ENCODE results near the gene SORCS2. TPM values are rescaled to one million over a fixed set of nuclear protein-coding genes. Genes with fewer than 3 reads are reported as not detected.

SORCS2 gene
- total and polyA plus RNA-seq, 2 experiments from 2014 or later, result 0.38 to 1.4 TPM

GRCh38 chr4:7533267-7533666 lies 340.9 kb downstream of the SORCS2 start:
- no peak overlapping the region for H3K27ac ChIP-seq
- H3K9me3 ChIP-seq (ENCODE audit: low read depth), result no peaks in the 10 kb centered on the region
- in situ Hi-C loops (cut with MboI), result no loop called here
- WGBS, 2 experiments (ENCODE audit: low coverage in 1 of 2, low lambda C conversion rate in 2 of 2, missing lambda C conversion rate in 2 of 2), result 68 to 73% methylated on average over 8 of the region's 8 CpGs
- no peak overlapping the region for H3K9ac ChIP-seq
- no peaks in the 10 kb centered on the region for H4K20me1 ChIP-seq (ENCODE audit: insufficient read depth)
- no peaks in the 10 kb centered on the region; the same call in 1 of the 2 replicates for H3K27me3 ChIP-seq (replicated peaks; ENCODE audit: insufficient read depth)
- no peaks in the 10 kb centered on the region for H3F3A ChIP-seq (ENCODE audit: insufficient read depth)
- no peak overlapping the region for H3K4me2 ChIP-seq (ENCODE audit: unreplicated experiment)
- H3K4me1 ChIP-seq (ENCODE audit: insufficient read depth), result no peaks in the 10 kb centered on the region
- DNase-seq, result no peak
- no peak for TF ChIP-seq EZH2 (IDR thresholded peaks at IDR 0.05; ENCODE audit: insufficient read depth, poor library complexity, severe bottlenecking)
- TF ChIP-seq EZH2phosphoT487 (IDR thresholded peaks at IDR 0.05; ENCODE audit: insufficient read depth, low read depth), result no peak
- no peaks in the 10 kb centered on the region for H3K79me2 ChIP-seq (ENCODE audit: insufficient read depth)
- H3K9me2 ChIP-seq (ENCODE audit: insufficient read depth), result no peaks in the 10 kb centered on the region
- no peaks in the 10 kb centered on the region for H3K36me3 ChIP-seq (ENCODE audit: low read depth)
- no peak overlapping the region for H2AFZ ChIP-seq
- no peak overlapping the region for H3K4me3 ChIP-seq

- Histone ChIP-seq H3K79me2 (ENCODE audit: insufficient read depth) (no peaks in the 10 kb centered on the region), H4K20me1 (ENCODE audit: insufficient read depth) (no peaks in the 10 kb centered on the region), H3K4me2 (ENCODE audit: unreplicated experiment) (no peak overlapping the region), H3K36me3 (ENCODE audit: low read depth) (no peaks in the 10 kb centered on the region), H3K9me2 (ENCODE audit: insufficient read depth) (no peaks in the 10 kb centered on the region), H3K4me3 (no peak overlapping the region), H3K9me3 (ENCODE audit: low read depth) (no peaks in the 10 kb centered on the region), H3K27me3 (replicated peaks; ENCODE audit: insufficient read depth) (no peaks in the 10 kb centered on the region; the same call in 1 of the 2 replicates), H3F3A (ENCODE audit: insufficient read depth) (no peaks in the 10 kb centered on the region), H2AFZ (no peak overlapping the region), H3K27ac (no peak overlapping the region), H3K4me1 (ENCODE audit: insufficient read depth) (no peaks in the 10 kb centered on the region), H3K9ac (no peak overlapping the region)
- 60 to 67% methylated on average over 10 of the region's 10 CpGs for WGBS, 2 experiments (ENCODE audit: low coverage in 1 of 2, low lambda C conversion rate in 2 of 2, missing lambda C conversion rate in 2 of 2)
- TF ChIP-seq EZH2 (IDR thresholded peaks at IDR 0.05; ENCODE audit: insufficient read depth, poor library complexity, severe bottlenecking) (no peak), EZH2phosphoT487 (IDR thresholded peaks at IDR 0.05; ENCODE audit: insufficient read depth, low read depth) (no peak)
- no peak for DNase-seq
- in situ Hi-C loops (cut with MboI), result no loop called here
Measured at GRCh38 chr4:7535094-7535493, 342.8 kb downstream of the SORCS2 start.

GRCh38 chr4:7535619-7536018 lies 343.3 kb downstream of the SORCS2 start:
- Histone ChIP-seq H3K27me3 (replicated peaks; ENCODE audit: insufficient read depth) (no peaks in the 10 kb centered on the region), H3F3A (ENCODE audit: insufficient read depth) (no peaks in the 10 kb centered on the region), H3K79me2 (ENCODE audit: insufficient read depth) (no peaks in the 10 kb centered on the region), H3K36me3 (ENCODE audit: low read depth) (no peaks in the 10 kb centered on the region), H3K9me2 (ENCODE audit: insufficient read depth) (no peaks in the 10 kb centered on the region), H2AFZ (no peak overlapping the region), H3K4me2 (ENCODE audit: unreplicated experiment) (no peak overlapping the region), H3K9me3 (ENCODE audit: low read depth) (no peaks in the 10 kb centered on the region), H3K9ac (no peak overlapping the region), H3K4me3 (no peak overlapping the region), H4K20me1 (ENCODE audit: insufficient read depth) (no peaks in the 10 kb centered on the region), H3K4me1 (ENCODE audit: insufficient read depth) (no peaks in the 10 kb centered on the region), H3K27ac (no peak overlapping the region)
- in situ Hi-C loops (cut with MboI), result no loop called here
- no peak for DNase-seq
- TF ChIP-seq EZH2phosphoT487 (IDR thresholded peaks at IDR 0.05; ENCODE audit: insufficient read depth, low read depth), result no peak
- TF ChIP-seq EZH2 (IDR thresholded peaks at IDR 0.05; ENCODE audit: insufficient read depth, poor library complexity, severe bottlenecking), result no peak
- 67 to 78% methylated on average over 11 of the region's 11 CpGs for WGBS, 2 experiments (ENCODE audit: low coverage in 1 of 2, low lambda C conversion rate in 2 of 2, missing lambda C conversion rate in 2 of 2)

GRCh38 chr4:7536876-7537275 lies 344.5 kb downstream of the SORCS2 start:
- Histone ChIP-seq H3F3A (ENCODE audit: insufficient read depth) (no peaks in the 10 kb centered on the region), H3K27me3 (replicated peaks; ENCODE audit: insufficient read depth) (no peaks in the 10 kb centered on the region), H3K4me3 (no peak overlapping the region), H3K9me3 (ENCODE audit: low read depth) (no peaks in the 10 kb centered on the region), H3K4me2 (ENCODE audit: unreplicated experiment) (no peak overlapping the region), H3K9me2 (ENCODE audit: insufficient read depth) (no peaks in the 10 kb centered on the region), H4K20me1 (ENCODE audit: insufficient read depth) (no peaks in the 10 kb centered on the region), H3K36me3 (ENCODE audit: low read depth) (no peaks in the 10 kb centered on the region), H3K4me1 (ENCODE audit: insufficient read depth) (no peaks in the 10 kb centered on the region), H2AFZ (no peak overlapping the region), H3K9ac (no peak overlapping the region), H3K79me2 (ENCODE audit: insufficient read depth) (no peaks in the 10 kb centered on the region), H3K27ac (no peak overlapping the region)
- in situ Hi-C loops (cut with MboI), result no loop called here
- no peak for DNase-seq
- WGBS, 2 experiments (ENCODE audit: low coverage in 1 of 2, low lambda C conversion rate in 2 of 2, missing lambda C conversion rate in 2 of 2), result 73 to 74% methylated on average over 8 of the region's 8 CpGs
- TF ChIP-seq EZH2phosphoT487 (IDR thresholded peaks at IDR 0.05; ENCODE audit: insufficient read depth, low read depth) (no peak), EZH2 (IDR thresholded peaks at IDR 0.05; ENCODE audit: insufficient read depth, poor library complexity, severe bottlenecking) (no peak)

- no peaks in the 10 kb centered on the region for H3F3A ChIP-seq (ENCODE audit: insufficient read depth)
- no peak for TF ChIP-seq EZH2phosphoT487 (IDR thresholded peaks at IDR 0.05; ENCODE audit: insufficient read depth, low read depth)
- no peak for TF ChIP-seq EZH2 (IDR thresholded peaks at IDR 0.05; ENCODE audit: insufficient read depth, poor library complexity, severe bottlenecking)
- no peak overlapping the region for H3K27ac ChIP-seq
Measured at GRCh38 chr4:7537853-7538400, 345.6 kb downstream of the SORCS2 start.

More at GRCh38 chr4:7537853-7538400, 345.6 kb downstream of the SORCS2 start:
- no peak overlapping the region for H3K9ac ChIP-seq
- no peak overlapping the region for H2AFZ ChIP-seq
- no peak overlapping the region for H3K4me2 ChIP-seq (ENCODE audit: unreplicated experiment)
- no peaks in the 10 kb centered on the region for H3K9me3 ChIP-seq (ENCODE audit: low read depth)
- no peak for DNase-seq
- in situ Hi-C loops (cut with MboI), result no loop called here
- WGBS, 2 experiments (ENCODE audit: low coverage in 1 of 2, low lambda C conversion rate in 2 of 2, missing lambda C conversion rate in 2 of 2), result 49 to 52% methylated on average over 8 of the region's 8 CpGs
- no peaks in the 10 kb centered on the region for H4K20me1 ChIP-seq (ENCODE audit: insufficient read depth)
- H3K4me1 ChIP-seq (ENCODE audit: insufficient read depth), result no peaks in the 10 kb centered on the region
- H3K36me3 ChIP-seq (ENCODE audit: low read depth), result no peaks in the 10 kb centered on the region
- no peaks in the 10 kb centered on the region for H3K9me2 ChIP-seq (ENCODE audit: insufficient read depth)
- no peaks in the 10 kb centered on the region for H3K79me2 ChIP-seq (ENCODE audit: insufficient read depth)
- no peaks in the 10 kb centered on the region for H3K27me3 ChIP-seq (replicated peaks; ENCODE audit: insufficient read depth)
- no peak overlapping the region for H3K4me3 ChIP-seq

Data from GM23248 (cell line).